Esophagus mucosa (tissue), 1 donor: ENCODE measurements around the gene DIPK2B. TPM values are rescaled to one million over a fixed set of nuclear protein-coding genes. Genes with fewer than 3 reads are reported as not detected.

Experiments
- ATAC-seq: fragments of 200-7000 bp; cut with Tn5 transposase; one replicate; pipeline ENCODE4 v1.9.1; 2020
- total RNA-seq: library from RNA; stranded (reverse); gene quantifications from one replicate; pipeline ENCODE4 v1.2.4, GENCODE V29; 2023
- donor health status: DM: yes; HTN: yes; CAD: no.

DIPK2B gene, protein sequence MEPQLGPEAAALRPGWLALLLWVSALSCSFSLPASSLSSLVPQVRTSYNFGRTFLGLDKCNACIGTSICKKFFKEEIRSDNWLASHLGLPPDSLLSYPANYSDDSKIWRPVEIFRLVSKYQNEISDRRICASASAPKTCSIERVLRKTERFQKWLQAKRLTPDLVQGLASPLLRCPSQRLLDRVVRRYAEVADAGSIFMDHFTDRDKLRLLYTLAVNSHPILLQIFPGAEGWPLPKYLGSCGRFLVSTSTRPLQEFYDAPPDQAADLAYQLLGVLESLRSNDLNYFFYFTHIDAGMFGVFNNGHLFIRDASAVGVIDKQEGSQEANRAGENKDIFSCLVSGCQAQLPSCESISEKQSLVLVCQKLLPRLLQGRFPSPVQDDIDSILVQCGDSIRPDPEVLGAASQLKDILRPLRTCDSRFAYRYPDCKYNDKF
- total RNA-seq, result 2.9 TPM

DNA sequence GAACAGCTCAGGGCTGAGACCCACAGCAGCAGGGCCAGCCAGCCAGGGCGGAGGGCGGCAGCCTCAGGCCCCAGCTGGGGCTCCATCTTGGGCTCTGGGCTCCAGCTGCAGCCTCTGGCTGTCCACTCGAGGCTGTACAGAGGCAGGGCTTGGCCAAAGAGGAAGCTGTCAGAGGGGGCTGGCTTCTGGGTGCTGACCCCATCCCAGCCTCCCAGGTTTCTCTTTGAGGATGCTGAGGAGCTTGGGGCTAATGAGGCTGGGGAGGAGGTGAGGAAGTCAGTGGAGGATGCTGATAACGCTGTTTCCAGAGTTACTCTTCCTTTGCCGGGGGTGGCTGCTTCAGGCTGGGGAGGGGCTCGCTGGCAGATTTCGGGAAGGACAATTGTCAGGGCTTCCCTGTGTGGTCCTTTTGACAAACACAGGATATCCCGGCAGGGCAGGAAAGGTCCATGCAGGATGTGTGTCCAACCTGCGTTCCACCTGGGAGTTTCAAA, at the start of gene DIPK2B:
DIPK2B (minus strand) TSS at position 136 of the 494 bp plus-strand sequence; CDS start at position 86, 50 bp downstream.
- peak; percentile 49 for ATAC-seq

DNA sequence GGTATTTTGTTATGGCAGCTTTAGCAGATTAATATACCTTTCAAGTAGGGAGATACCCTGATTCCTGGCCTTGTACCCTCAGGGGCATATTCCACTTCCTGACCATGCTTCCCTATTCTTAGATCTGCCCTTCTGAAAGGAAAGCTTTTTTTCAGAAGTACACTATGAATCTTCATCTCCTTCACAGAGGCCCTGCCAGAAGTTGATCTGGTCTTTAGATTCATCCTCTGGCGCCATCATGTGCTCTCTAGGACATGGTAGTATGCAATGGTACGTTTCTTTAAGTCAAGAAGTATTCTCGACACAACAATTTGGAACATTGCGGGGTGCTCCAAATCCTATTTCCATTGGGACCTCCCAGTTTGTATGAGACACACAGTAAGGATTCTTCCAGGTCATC, 39.6 kb upstream of the DIPK2B start:
- ATAC-seq, result no peak

DNA sequence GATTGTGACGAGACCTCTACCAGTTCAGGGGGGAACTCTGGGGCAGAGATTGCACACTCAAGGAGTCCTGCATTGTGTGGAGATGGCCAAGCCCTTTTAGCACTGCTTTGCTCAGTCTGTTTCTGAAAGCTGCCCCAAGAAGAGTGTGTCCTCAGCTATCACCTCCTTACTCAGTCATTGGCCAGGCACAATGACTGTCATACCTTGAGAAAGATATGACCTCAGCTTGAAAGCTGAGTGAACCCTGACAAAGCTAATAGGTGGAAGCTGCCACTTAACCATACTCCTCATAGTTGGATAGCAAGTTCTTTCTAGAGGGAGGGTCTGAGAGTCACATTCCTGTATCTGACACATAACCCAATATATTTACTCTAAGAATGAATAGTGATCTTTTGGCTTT, 37.8 kb upstream of the DIPK2B start:
- no peak for ATAC-seq

DNA sequence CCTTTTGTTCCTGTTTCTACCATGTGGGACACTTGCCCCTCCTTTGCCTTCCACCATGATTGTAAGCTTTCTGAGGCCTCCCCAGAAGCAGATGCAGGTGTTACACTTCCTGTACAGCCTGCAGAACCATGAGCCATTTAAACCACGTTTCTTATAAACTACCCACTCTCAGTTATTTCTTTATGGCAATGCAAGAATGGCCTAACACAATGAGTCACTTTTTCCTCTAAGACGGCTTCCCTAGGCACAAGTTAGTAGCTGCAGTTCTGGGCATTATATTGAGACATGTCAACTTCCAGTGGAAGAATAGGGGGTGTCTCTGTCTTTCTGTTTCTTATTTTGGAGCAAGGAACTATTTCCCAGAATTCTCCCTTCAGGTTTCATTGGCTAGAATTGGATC, 32.9 kb upstream of the DIPK2B start:
- ATAC-seq, result no peak

DNA sequence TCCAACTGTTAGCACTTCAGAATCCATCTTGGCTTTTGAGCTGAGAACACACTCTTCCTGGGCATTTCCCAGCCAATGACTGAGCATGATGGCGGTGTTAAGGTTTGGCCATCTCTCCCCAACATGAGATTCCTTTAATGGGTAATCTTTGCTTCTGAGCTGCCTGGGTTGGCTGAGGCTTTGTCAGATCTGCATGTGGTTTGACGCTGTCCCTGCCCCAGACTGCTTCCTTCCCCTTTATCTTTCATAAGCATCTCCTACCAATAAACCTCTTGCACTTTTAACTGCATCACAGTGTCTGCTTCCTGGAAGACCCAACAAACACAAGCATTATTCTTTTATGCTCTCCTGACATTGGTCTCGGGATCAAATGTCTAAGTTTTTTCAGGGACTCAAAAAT, 31.5 kb upstream of the DIPK2B start:
- no peak for ATAC-seq

DNA sequence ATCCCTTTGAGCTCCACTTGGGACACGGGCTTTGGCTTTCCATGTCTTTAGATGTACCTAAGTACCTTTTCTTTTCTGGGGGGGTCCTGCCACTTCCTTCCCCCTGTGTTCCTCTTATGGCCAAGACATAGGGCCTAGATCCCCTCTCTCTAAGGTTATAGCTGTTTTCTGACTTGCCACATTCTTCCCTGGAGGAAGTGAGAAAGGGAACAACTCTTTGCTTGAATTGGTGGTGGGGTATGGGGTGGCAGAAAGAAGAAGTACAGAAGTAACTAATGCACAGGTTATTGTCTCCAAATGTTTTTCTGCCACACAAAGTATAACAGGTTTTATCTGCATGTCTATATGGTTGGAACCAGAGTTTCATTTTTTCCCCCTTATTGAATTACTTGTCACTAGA, 29.7 kb upstream of the DIPK2B start:
- ATAC-seq, result no peak

DNA sequence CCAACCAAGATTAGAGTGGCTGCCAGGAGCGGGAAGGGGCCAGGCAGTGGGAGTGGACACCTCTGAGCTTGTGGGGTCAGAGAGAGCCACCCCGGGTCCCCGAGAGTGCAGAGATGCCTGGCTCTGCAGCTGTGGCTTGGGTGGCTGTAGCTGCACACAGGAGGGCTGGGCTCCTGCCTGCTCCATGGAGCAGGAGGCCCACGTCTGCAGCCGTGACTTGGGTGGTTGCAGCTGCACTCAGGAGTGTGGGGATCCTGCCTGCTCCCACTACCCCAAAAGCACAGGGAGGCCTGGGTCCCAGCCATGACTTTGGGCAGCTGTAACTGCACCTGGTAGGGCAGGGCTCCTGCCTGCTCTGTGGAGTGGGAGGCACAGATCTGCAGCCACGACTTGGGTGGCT, 28.7 kb upstream of the DIPK2B start:
- ATAC-seq, result no peak

DNA sequence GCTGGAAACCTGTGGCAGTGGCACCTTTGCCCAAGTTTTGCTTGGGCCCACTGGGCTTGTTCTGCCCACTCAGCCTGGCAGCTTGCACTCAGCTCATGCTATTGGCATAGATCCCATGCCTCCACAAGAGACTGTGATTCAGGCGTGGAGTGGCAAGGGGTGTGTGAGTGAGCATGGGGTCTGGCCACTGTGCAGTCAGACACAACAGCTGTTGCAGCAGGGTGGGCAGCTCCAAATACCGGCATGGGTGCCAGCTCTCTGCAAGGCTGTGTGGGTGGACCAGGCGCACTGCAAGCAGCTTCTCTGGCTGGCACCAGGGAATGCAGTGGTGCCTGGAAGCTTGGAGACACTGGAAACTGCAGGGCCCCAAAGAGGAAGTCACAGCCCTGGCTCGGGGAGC, 27.4 kb upstream of the DIPK2B start:
- ATAC-seq, result no peak

DNA sequence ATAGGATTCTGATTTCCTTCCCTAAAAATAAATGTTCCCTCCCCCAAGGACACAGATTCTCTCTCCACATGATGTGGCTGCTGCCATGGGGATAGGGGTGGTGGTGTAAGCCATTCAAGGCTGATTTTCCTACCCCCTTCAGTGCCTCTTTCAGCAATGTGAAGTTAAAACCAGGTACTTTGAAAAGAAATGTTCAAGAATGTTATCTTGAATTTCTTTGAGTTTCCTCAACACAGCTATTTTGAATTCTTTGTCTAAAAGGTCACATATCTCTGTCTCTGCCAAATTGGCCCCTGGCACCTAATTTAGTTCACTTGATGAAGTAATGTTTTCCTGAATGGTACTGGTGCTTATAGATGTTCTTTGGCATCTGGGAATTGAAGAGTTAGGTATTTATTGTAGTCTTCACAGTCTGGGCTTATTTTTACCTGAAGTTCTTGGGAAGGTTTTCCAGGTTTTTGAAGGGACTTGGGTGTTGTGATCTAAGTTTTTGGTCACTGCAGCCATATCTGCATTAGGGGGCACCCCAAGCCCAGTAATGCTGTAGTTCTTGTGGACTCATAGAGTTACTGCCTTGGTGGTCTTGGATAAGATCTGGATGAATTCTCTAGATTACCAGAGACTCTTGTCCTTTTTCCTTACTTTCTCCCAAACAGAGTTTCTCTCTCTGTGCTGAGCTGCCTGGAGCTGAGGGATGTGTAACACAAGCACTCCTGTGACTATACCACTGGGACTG, 7.6 kb upstream of the DIPK2B start:
- ATAC-seq, result no peak

DNA sequence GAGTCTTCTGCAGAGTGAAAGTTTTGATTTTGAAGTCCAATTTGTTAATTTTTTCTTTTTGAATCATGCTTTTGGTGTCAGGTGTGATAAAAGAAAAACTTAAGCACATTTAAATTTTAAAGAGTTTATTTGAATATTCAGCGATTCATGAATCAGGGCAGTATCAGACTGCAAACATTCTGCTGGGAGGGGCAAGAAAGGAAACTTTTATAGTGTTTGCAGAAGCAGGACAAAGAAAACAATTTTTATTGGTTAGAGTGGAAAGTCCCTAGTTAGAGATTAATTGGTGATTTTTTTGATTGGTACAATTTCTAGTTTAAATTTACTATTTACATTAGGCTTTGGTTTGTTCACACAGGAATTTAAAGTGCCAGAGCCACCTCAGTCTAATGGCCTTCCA, 1.5 kb upstream of the DIPK2B start:
- ATAC-seq, result no peak

DNA sequence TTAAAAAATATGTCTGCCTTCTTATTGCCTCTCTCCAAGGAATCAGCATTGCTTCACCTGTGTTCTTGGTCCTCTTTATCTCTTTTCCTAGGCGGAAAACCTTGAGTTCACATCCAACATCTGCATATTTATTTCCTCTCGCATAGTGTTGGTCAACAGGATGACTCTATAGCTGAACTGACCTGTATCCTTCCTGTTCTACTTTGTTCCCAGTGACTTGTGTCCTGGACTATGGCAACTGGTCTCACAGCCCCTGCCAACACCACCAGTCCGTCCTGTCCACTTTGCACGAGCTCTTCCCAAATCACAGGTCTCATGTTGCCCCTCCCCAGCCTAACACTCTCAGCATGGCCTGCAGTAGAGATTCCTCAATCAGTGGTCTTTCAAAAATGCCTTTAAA, 2.0 kb downstream of the DIPK2B start:
- no peak for ATAC-seq

DNA sequence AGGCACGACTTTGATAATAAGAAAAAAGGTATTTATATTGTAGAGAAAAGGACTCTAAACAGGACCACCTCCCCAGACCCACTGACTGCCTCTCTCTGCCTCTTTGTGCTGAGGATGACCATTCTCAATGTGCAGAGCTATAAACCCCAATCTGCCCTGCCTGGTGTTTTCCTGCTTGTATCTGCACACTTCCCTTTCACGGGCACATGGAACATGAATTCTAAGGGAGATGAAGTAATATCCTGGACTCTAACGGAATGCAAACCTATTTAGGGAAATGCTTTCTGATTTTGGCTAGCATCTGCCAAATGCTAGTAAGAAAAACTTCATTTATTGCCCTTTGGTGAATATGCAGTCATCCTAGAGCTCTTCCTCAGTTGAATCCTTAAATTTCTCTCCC, 2.4 kb downstream of the DIPK2B start:
- no peak for ATAC-seq

DNA sequence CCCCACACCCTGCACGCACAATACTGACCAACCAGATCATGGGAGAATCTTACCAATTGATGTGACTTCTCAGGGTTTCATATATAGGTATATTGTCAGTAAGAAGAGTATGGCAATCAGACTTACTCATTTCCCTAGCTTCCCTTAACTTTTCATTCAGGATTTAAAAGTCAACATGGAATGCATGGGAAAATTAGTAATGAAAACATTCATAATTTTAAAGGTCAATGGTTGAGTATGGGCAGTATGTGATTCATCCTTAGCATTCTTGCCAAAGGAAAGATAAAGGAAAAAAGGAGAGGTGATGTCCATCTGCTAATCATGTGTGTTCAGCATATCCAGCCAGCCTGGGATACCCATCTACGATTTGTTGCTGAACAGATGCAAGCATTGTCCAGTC, 4.0 kb downstream of the DIPK2B start:
- ATAC-seq, result no peak

DNA sequence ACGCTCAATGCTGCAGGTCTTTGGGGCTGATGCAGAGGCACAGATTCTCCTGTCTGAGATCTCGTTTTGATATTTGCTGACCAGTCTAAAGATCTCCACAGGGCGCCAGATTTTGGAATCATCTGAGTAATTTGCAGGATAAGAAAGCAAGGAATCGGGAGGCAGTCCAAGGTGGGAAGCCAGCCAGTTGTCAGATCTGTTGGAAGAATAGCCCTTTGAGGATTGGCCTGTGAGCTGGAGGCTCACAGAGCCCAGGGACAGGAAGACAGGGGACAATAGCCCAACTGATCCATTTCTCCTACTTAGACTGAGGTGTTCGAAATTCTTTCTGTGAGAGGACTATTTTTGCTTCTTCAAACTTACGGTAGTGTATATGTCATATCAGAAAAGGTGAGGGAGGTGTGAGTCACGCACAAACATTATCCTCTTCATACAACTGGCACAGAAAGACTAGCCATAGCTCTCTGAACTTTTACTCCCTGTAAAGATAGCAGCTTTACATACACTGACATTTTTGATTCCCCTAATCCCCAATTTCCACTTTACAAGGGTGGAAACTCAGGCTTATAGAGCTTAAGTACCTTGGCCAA, 8.8 kb downstream of the DIPK2B start:
- ATAC-seq, result no peak

DNA sequence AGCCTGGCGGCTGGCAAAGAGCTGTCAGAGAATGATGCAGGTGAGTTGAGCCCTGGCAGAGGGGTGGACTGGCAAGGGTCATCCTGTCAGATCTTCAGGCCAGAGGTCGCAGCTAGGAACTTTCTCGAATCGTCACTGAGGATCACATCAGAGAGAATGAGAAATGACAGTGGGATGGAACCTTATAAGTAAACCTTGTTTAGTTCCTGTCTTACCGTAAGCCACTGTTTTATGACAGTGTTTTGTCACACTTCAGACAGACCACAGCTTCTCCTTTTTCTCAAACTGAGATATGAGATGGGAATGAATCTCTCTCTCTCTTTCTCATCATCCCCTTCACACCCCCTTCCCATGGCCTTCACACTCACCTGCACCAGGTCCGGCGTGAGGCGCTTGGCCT, 9.3 kb downstream of the DIPK2B start:
- ATAC-seq, result no peak

DNA sequence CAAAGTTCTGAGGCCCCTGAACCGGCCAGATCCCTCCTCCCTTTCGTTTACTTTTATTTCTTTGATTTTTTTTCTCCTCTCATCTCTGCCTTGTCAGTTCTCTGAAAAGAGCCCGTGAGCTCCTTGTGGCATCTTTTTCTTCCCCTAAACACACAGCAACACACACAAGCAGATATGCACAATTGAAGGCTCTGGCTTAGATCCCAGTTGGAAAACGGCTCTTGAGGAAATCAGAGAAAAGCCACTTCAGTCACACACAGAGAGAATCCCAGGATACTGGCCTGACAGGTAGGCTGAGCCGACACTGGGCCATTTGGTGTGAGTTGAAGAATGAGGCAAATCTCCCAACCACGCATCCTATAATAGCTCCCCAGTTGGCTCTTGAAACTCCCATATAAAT, 12.9 kb downstream of the DIPK2B start:
- no peak for ATAC-seq

DNA sequence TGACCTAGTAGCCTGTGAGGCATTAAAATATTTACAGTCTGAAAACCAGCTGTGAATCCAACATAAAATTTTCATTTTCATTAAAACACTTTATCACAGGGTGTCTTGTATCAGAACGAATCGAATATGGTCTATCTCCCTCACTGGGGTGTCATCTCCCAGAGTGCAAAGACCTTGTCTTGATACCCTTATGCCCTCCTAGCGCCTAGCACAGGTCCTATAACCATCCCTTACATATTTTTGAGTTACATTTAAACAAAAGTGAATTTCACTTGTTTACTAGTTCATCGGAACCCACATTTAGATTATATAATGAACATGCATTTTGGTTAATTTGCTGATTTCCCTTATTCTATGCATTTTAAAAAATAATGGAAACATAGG, 14.0 kb downstream of the DIPK2B start:
- no peak for ATAC-seq

DNA sequence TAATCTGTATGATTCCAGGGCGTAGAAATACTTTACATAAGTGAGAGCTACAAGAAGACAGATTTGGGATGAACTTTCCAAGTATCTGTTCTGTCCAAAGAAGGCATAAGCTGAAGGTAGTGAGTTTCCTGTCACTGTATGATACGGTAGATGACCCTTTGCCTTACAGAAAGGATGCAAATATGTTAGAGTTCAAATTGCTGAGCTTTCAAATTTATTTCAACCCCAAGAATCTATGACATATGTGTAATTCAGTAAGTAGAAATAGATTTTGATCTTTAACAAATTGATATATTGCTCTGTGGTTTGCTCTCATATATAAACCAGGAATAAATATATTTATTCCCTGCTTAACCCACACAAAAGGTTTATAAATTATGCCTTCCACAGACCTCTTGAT, 16.5 kb downstream of the DIPK2B start:
- ATAC-seq, result no peak

DNA sequence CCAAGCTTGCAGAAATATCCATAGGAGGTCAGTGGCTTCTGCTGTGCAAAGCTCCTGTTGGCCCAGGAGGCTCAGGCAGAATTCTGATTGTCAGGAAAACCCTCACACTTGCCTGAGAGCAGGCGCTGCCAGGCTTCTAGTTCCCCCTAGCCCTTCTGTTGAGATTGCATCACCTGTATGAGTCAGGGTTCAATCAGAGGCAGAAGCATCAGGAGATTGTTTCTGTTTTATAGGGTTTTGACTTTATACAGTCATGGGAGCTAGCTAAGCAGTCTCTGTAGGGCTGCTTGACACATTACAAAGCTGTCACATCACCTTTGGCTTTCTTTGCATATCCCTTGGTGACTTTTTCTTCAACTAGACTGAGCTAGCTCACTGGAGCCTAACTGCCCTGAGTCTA, 27.8 kb downstream of the DIPK2B start:
- peak; percentile 84 for ATAC-seq

DNA sequence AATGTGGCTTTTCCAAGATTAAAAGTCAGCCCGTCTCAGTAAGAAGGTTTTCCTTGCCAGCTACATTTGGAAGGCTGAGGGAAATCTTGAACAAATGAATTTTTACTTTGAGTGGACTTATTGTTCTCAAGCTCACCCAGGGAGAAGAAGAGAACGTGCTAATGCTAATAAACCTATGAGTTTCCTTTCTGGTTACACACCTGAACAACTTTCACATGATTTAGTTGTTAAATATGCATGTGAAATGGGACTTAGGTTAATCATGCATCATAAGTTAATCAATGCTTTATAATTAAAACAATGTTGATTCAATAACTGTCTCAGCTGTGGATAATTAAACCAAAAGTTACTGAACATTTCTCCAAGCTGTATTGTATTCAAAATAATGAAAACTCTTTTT, 33.9 kb downstream of the DIPK2B start:
- no peak for ATAC-seq

DNA sequence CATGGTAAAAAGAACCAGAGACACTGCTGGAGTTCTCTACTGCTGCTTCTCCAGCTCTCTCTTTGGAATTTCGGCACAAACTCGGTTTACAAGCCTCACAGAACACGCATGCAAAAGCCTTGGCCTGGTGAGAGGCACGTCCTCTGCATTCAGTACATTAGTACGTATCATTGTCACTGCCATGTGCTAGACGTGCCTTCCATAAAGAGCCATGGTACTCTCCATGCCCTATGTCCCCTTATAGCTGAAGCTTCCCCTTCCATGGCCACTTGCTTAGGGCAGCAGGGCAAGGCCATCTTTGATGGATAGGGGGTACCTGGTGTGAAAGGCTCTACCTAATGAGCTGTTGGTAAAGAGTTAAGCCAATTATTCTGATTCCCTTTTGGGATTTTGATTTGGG, 35.0 kb downstream of the DIPK2B start:
- no peak for ATAC-seq

DNA sequence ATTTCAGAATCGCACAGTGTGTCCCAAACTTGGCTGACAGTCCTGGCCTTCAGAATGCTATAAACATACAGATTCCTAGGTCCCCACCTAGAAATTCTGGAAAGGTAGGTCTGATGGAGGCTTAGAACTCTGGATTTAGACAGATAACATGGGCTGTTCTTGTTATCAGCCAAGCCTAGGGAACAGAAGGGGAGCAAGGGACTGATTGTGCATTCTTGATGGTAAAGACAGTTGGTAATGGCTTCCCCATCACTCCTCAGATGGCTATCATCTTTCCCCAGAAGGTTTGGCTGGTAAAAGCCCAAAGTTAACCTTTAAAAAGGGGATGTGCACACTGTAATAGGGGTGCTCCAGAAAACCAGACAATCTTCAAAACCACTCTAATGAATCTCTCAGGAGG, 35.7 kb downstream of the DIPK2B start:
- no peak for ATAC-seq

DNA sequence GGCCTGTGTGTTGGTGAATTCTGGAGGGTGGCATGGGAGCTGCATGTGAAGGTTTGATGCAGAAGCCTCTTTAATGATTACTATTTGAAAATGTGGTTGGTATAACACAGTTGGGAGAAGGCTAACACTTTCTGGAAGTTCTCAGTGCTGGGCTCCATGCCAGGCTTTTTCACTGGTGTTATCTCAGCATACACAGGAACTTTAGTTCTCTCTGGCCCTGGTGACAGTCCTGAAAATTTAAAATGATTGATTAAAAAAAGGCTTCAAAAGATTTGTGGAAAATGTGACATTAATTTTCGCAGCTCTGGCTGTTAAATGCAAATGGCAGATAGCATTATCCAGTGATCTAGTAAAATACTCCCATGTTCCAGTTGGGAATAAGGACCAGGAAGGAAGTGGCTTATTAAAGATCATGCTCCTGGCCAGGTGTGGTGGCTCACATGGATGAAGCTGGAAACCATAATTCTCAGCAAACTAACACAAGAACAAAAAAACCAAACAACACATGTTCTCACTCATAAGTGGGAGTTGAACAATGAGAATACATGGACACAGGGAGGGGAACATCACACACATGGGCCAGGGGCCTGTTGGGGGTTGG, 36.6 kb downstream of the DIPK2B start:
- ATAC-seq, result no peak
